ENCODE data around the gene ARHGEF10L. TPM values are rescaled to one million over a fixed set of nuclear protein-coding genes. Genes with fewer than 3 reads are reported as not detected.

The ARHGEF10L gene
- total RNA-seq, 5 donors from 2014 or later (not counting 1 experiment from before 2014, with no cell fraction given), result 0.12 to 0.30 (median 0.22) TPM; not detected in 2

- Histone ChIP-seq H3K36me3 (ENCODE audit: control insufficient read depth in 2 of 2, extremely low read depth in 1 of 2, insufficient read depth in 1 of 2, low read length in 1 of 2) (no peaks in the 10 kb centered on the region), H3K27ac (ENCODE audit: low read length) (no peak overlapping the region), H3K27me3 (replicated peaks in 1 of 2; ENCODE audit: control insufficient read depth in 2 of 2, extremely low read depth in 1 of 2, insufficient read depth in 2 of 2, low read length in 1 of 2) (peaks cover 0 to 13% of the 10 kb centered on the region in 2 experiments), H3K4me1 (ENCODE audit: control insufficient read depth in 1 of 2, extremely low read depth in 1 of 2, insufficient read depth in 2 of 2, low read length in 2 of 2) (no peaks in the 10 kb centered on the region), H3K4me3 (ENCODE audit: control insufficient read depth in 1 of 2, extremely low read depth in 1 of 2, low read length in 1 of 2) (no peak overlapping the region), H3K9me3 (no peaks in the 10 kb centered on the region)
- ChIA-PET POLR2A (no interaction called here), CTCF (no interaction called here)
- Mint-ChIP-seq H3K4me1 (no peaks in the 10 kb centered on the region), H3K27ac (no peak overlapping the region), H3K4me3 (no peak overlapping the region), H3K9me3 (no peaks in the 10 kb centered on the region), H3K27me3 (peaks cover 0 to 9% of the 10 kb centered on the region in 2 donors), H3K36me3 (no peaks in the 10 kb centered on the region)
- ATAC-seq (replicated peaks in 1 of 4), result no peak
- 91% methylated on average over 8 of the region's 14 CpGs for WGBS (ENCODE audit: insufficient coverage)
- no peak for DNase-seq
These were observed 135.4 kb downstream of the ARHGEF10L start for GRCh38 chr1:17674726-17675500.

- Mint-ChIP-seq H3K9me3 (no peaks in the 10 kb centered on the region), H3K27ac (no peak overlapping the region), H3K36me3 (no peaks in the 10 kb centered on the region), H3K27me3 (peaks cover 0 to 9% of the 10 kb centered on the region in 2 donors), H3K4me1 (no peaks in the 10 kb centered on the region), H3K4me3 (no peak overlapping the region)
- 100% methylated on average over 2 of the region's 3 CpGs for WGBS (ENCODE audit: insufficient coverage)
- ChIA-PET CTCF (no interaction called here), POLR2A (no interaction called here)
- Histone ChIP-seq H3K27ac (ENCODE audit: low read length) (no peak overlapping the region), H3K27me3 (replicated peaks in 1 of 2; ENCODE audit: control insufficient read depth in 2 of 2, extremely low read depth in 1 of 2, insufficient read depth in 2 of 2, low read length in 1 of 2) (peaks cover 0 to 13% of the 10 kb centered on the region in 2 experiments), H3K4me1 (ENCODE audit: control insufficient read depth in 1 of 2, extremely low read depth in 1 of 2, insufficient read depth in 2 of 2, low read length in 2 of 2) (no peaks in the 10 kb centered on the region), H3K36me3 (ENCODE audit: control insufficient read depth in 2 of 2, extremely low read depth in 1 of 2, insufficient read depth in 1 of 2, low read length in 1 of 2) (no peaks in the 10 kb centered on the region), H3K4me3 (ENCODE audit: control insufficient read depth in 1 of 2, extremely low read depth in 1 of 2, low read length in 1 of 2) (no peak overlapping the region), H3K9me3 (no peaks in the 10 kb centered on the region)
- ATAC-seq (replicated peaks in 1 of 4) (no peak), DNase-seq (no peak)
These were observed 136.2 kb downstream of the ARHGEF10L start for GRCh38 chr1:17675744-17676143.

- WGBS (ENCODE audit: insufficient coverage), result 75% methylated on average over 8 of the region's 11 CpGs
- Histone ChIP-seq H3K36me3 (ENCODE audit: control insufficient read depth in 2 of 2, extremely low read depth in 1 of 2, insufficient read depth in 1 of 2, low read length in 1 of 2) (no peaks in the 10 kb centered on the region), H3K27ac (ENCODE audit: low read length) (no peak overlapping the region), H3K27me3 (replicated peaks in 1 of 2; ENCODE audit: control insufficient read depth in 2 of 2, extremely low read depth in 1 of 2, insufficient read depth in 2 of 2, low read length in 1 of 2) (peaks cover 0 to 9% of the 10 kb centered on the region in 2 experiments), H3K4me3 (ENCODE audit: control insufficient read depth in 1 of 2, extremely low read depth in 1 of 2, low read length in 1 of 2) (no peak overlapping the region), H3K9me3 (no peaks in the 10 kb centered on the region), H3K4me1 (ENCODE audit: control insufficient read depth in 1 of 2, extremely low read depth in 1 of 2, insufficient read depth in 2 of 2, low read length in 2 of 2) (no peaks in the 10 kb centered on the region)
- Mint-ChIP-seq H3K27ac (no peak overlapping the region), H3K4me1 (no peaks in the 10 kb centered on the region), H3K4me3 (no peak overlapping the region), H3K36me3 (no peaks in the 10 kb centered on the region), H3K9me3 (no peaks in the 10 kb centered on the region), H3K27me3 (peaks cover 0 to 9% of the 10 kb centered on the region in 2 donors)
- no peak for ATAC-seq (replicated peaks in 1 of 4)
- POLR2A ChIA-PET, result no interaction called here
- no peak for DNase-seq
- CTCF ChIA-PET, result no interaction called here
These were observed 137.0 kb downstream of the ARHGEF10L start for GRCh38 chr1:17676387-17677060.

GRCh38 chr1:17678011-17678410 lies 138.5 kb downstream of the ARHGEF10L start:
- Histone ChIP-seq H3K9me3 (no peaks in the 10 kb centered on the region), H3K36me3 (ENCODE audit: control insufficient read depth in 2 of 2, extremely low read depth in 1 of 2, insufficient read depth in 1 of 2, low read length in 1 of 2) (no peaks in the 10 kb centered on the region), H3K4me3 (ENCODE audit: control insufficient read depth in 1 of 2, extremely low read depth in 1 of 2, low read length in 1 of 2) (no peak overlapping the region), H3K4me1 (ENCODE audit: control insufficient read depth in 1 of 2, extremely low read depth in 1 of 2, insufficient read depth in 2 of 2, low read length in 2 of 2) (no peaks in the 10 kb centered on the region), H3K27me3 (replicated peaks in 1 of 2; ENCODE audit: control insufficient read depth in 2 of 2, extremely low read depth in 1 of 2, insufficient read depth in 2 of 2, low read length in 1 of 2) (peaks cover 0 to 12% of the 10 kb centered on the region in 2 experiments), H3K27ac (ENCODE audit: low read length) (no peak overlapping the region)
- no peak for ATAC-seq (replicated peaks in 1 of 4)
- POLR2A ChIA-PET, result no interaction called here
- Mint-ChIP-seq H3K27ac (no peak overlapping the region), H3K36me3 (no peaks in the 10 kb centered on the region), H3K9me3 (no peaks in the 10 kb centered on the region), H3K27me3 (peaks cover 5 to 15% of the 10 kb centered on the region in 2 donors), H3K4me3 (no peak overlapping the region), H3K4me1 (no peaks in the 10 kb centered on the region)
- WGBS (ENCODE audit: insufficient coverage), result 77% methylated on average over 4 of the region's 6 CpGs
- DNase-seq, result no peak
- CTCF ChIA-PET, result no interaction called here

- H3K27me3 ChIP-seq (replicated peaks in 1 of 2; ENCODE audit: control insufficient read depth in 2 of 2, extremely low read depth in 1 of 2, insufficient read depth in 2 of 2, low read length in 1 of 2), result peaks cover 0 to 21% of the 10 kb centered on the region in 2 experiments
- H3K4me1 Mint-ChIP-seq, result no peaks in the 10 kb centered on the region
- no peaks in the 10 kb centered on the region for H3K9me3 ChIP-seq
- ATAC-seq (replicated peaks in 1 of 4) (no peak), DNase-seq (no peak)
- H3K4me3 ChIP-seq (ENCODE audit: control insufficient read depth in 1 of 2, extremely low read depth in 1 of 2, low read length in 1 of 2), result no peak overlapping the region
- no peaks in the 10 kb centered on the region for H3K36me3 Mint-ChIP-seq
- H3K27me3 Mint-ChIP-seq, result peaks cover 5 to 19% of the 10 kb centered on the region in 2 donors
- H3K9me3 Mint-ChIP-seq, result no peaks in the 10 kb centered on the region
- ChIA-PET POLR2A (no interaction called here), CTCF (no interaction called here)
- no peak overlapping the region for H3K27ac Mint-ChIP-seq
- WGBS (ENCODE audit: insufficient coverage), result 87% methylated on average over 16 of the region's 16 CpGs
- no peak overlapping the region for H3K4me3 Mint-ChIP-seq
- H3K4me1 ChIP-seq (ENCODE audit: control insufficient read depth in 1 of 2, extremely low read depth in 1 of 2, insufficient read depth in 2 of 2, low read length in 2 of 2), result no peaks in the 10 kb centered on the region
- no peaks in the 10 kb centered on the region for H3K36me3 ChIP-seq (ENCODE audit: control insufficient read depth in 2 of 2, extremely low read depth in 1 of 2, insufficient read depth in 1 of 2, low read length in 1 of 2)
- H3K27ac ChIP-seq (ENCODE audit: low read length), result no peak overlapping the region
These were observed 140.4 kb downstream of the ARHGEF10L start for GRCh38 chr1:17679856-17680255.

GRCh38 chr1:17680308-17680707 lies 140.8 kb downstream of the ARHGEF10L start:
- H3K9me3 Mint-ChIP-seq, result no peaks in the 10 kb centered on the region
- Histone ChIP-seq H3K4me1 (ENCODE audit: control insufficient read depth in 1 of 2, extremely low read depth in 1 of 2, insufficient read depth in 2 of 2, low read length in 2 of 2) (no peaks in the 10 kb centered on the region), H3K9me3 (no peaks in the 10 kb centered on the region), H3K27me3 (replicated peaks in 1 of 2; ENCODE audit: control insufficient read depth in 2 of 2, extremely low read depth in 1 of 2, insufficient read depth in 2 of 2, low read length in 1 of 2) (peaks cover 0 to 25% of the 10 kb centered on the region in 2 experiments), H3K4me3 (ENCODE audit: control insufficient read depth in 1 of 2, extremely low read depth in 1 of 2, low read length in 1 of 2) (no peak overlapping the region), H3K27ac (ENCODE audit: low read length) (no peak overlapping the region), H3K36me3 (ENCODE audit: control insufficient read depth in 2 of 2, extremely low read depth in 1 of 2, insufficient read depth in 1 of 2, low read length in 1 of 2) (no peaks in the 10 kb centered on the region)
- POLR2A ChIA-PET, result no interaction called here
- 72% methylated on average over 6 of the region's 10 CpGs for WGBS (ENCODE audit: insufficient coverage)
- H3K4me3 Mint-ChIP-seq, result no peak overlapping the region
- H3K4me1 Mint-ChIP-seq, result no peaks in the 10 kb centered on the region
- H3K27ac Mint-ChIP-seq, result no peak overlapping the region
- CTCF ChIA-PET, result no interaction called here
- DNase-seq, result no peak
- ATAC-seq (replicated peaks in 1 of 4), result no peak
- peaks cover 8 to 19% of the 10 kb centered on the region in 2 donors for H3K27me3 Mint-ChIP-seq
- no peaks in the 10 kb centered on the region for H3K36me3 Mint-ChIP-seq
